ENCODE data around the gene ST14. TPM values are rescaled to one million over a fixed set of nuclear protein-coding genes. Genes with fewer than 3 reads are reported as not detected.
A peak's percentile ranks its signal among the peaks of the same experiment; 100 is the strongest.
"Not testable (repeated sequence)": the region's sequence is repeated elsewhere in the genome, so short reads cannot be mapped to it uniquely, and the experiment has no call there.

ST14 gene
- total RNA-seq, 4 donors from 2014 or later: 109 to 225 (median 141) TPM

DNA sequence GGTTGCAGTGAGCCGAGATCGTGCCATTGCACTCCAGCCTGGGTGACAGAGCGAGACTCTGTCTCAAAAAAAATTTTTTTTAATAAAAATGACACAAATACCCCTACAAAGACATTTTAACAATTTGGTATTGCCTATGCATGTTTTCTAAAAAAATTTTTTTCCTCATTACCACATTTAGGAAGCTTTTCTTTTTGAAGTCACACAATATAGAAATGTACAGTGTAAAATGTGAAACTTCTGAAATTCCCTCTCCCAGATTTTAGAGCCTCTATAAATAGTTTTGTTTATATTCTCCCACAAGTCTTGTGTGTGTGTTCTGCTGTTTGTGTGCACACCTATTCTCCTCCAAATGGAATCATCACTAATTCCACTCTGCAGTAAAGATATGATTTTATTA lies 7.6 kb downstream of the ST14 start:
- TF ChIP-seq, protein P1, sequence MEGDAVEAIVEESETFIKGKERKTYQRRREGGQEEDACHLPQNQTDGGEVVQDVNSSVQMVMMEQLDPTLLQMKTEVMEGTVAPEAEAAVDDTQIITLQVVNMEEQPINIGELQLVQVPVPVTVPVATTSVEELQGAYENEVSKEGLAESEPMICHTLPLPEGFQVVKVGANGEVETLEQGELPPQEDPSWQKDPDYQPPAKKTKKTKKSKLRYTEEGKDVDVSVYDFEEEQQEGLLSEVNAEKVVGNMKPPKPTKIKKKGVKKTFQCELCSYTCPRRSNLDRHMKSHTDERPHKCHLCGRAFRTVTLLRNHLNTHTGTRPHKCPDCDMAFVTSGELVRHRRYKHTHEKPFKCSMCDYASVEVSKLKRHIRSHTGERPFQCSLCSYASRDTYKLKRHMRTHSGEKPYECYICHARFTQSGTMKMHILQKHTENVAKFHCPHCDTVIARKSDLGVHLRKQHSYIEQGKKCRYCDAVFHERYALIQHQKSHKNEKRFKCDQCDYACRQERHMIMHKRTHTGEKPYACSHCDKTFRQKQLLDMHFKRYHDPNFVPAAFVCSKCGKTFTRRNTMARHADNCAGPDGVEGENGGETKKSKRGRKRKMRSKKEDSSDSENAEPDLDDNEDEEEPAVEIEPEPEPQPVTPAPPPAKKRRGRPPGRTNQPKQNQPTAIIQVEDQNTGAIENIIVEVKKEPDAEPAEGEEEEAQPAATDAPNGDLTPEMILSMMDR (IDR thresholded peaks at IDR 0.05): no peak
- TF ChIP-seq POLR2A (IDR thresholded peaks at IDR 0.05): no peak
- WGBS, 2 donors: 90 to 91% methylated on average over 3 of the region's 3 CpGs
- H3K9me3 ChIP-seq: no peaks in the 10 kb centered on the region
- H3K27ac ChIP-seq: peak overlapping the region in 3 of 4 donors; percentile 61 to 85 (median 85)
- no peaks in the 10 kb centered on the region for H3K36me3 ChIP-seq
- no peak overlapping the region for H3K4me3 ChIP-seq
- peaks cover 14 to 85% (median 25%) of the 10 kb centered on the region in 3 donors for H3K4me1 ChIP-seq
- intact Hi-C loops (cut with DNase I): no loop called here
- DNase-seq: no peak
- H3K27me3 ChIP-seq: peaks cover 0 to 12% (median 0%) of the 10 kb centered on the region in 4 donors

DNA sequence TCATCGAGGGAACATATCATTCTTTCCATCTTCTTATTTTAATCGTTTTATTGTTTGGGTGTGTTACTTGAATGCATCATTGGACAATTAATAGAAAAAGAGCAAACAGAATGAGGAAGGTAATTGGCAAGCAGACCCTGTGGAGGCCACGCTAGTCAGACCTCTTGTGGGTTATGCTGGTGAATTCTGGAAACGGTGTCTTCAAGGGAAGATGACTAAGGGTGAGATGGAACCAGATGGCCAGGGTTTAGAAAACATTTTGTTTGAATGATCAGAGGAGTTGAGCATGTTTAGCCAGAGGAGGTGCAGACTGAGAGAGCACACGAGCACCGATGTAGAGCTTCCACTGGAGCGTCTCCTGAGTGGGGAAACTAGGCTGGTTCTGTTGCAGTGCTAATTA lies 8.5 kb downstream of the ST14 start:
- no peak for DNase-seq
- WGBS, 2 donors: 62 to 79% methylated on average over 7 of the region's 7 CpGs
- H3K4me3 ChIP-seq: no peak overlapping the region

DNA sequence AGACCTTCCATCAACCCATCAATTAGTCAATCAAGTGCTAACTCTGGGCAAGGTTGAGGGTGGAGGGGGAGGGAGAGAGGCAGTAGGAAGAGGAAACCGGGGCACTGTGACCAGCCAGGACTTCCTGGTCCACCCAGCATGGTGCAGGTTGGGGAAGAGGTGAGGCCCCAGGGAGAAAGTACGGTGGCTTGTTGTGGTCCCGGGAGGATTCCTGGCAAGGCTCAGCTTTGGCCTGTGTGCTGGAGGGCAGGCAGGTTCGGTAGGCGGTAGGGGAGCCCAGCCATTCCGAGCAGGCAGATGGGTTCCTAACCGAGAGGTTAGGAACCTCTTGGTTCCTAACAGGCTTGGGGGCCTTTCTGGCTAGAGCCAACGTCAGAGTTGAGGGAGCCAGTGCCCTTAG lies 10.8 kb downstream of the ST14 start:
- Histone ChIP-seq H3K4me1 (peaks cover 0 to 62% (median 16%) of the 10 kb centered on the region in 3 donors), H3K9me3 (no peaks in the 10 kb centered on the region), H3K27me3 (no peaks in the 10 kb centered on the region), H3K27ac (peak overlapping the region in 2 of 4 donors; percentile 24 to 48), H3K36me3 (peaks cover 0 to 10% (median 0%) of the 10 kb centered on the region in 3 donors), H3K4me3 (no peak overlapping the region)
- no peak for TF ChIP-seq POLR2A (IDR thresholded peaks at IDR 0.05)
- TF ChIP-seq, protein P1 (IDR thresholded peaks at IDR 0.05): no peak
- DNase-seq: no peak
- intact Hi-C loops (cut with DNase I): no loop called here
- 76 to 81% methylated on average over 6 to 8 of the region's 8 CpGs for WGBS, 2 donors

More for the DNA sequence above, 8.5 kb downstream of the ST14 start:
- Histone ChIP-seq H3K27ac (peak overlapping the region in 1 of 4 donors; percentile 19), H3K36me3 (no peaks in the 10 kb centered on the region), H3K27me3 (peaks cover 0 to 4% (median 0%) of the 10 kb centered on the region in 4 donors), H3K4me1 (peaks cover 8 to 83% (median 21%) of the 10 kb centered on the region in 3 donors), H3K9me3 (no peaks in the 10 kb centered on the region)
- intact Hi-C loops (cut with DNase I): no loop called here
- TF ChIP-seq, protein P1 (IDR thresholded peaks at IDR 0.05): no peak
- TF ChIP-seq POLR2A (IDR thresholded peaks at IDR 0.05): no peak

DNA sequence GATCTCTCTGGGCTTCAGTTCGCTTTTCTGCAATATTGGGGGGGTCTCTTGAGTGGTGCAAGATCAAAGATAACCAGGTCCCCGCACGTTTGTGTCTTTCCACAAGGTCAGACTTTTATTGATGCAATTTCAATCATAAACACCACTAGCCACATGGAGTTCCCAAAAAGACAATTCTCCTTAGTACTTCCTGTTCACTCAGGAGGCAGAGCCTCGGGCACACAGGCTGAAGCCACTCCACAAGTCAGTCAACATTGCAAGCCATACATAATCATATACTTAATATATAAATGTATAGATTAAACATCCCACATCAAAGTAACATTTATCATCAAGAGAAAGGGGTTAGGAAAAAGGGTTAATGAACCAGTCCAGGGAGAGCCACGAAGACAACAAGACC lies 12.0 kb downstream of the ST14 start:
- TF ChIP-seq, protein P1 (IDR thresholded peaks at IDR 0.05): no peak
- TF ChIP-seq POLR2A (IDR thresholded peaks at IDR 0.05): no peak
- DNase-seq: no peak
- Histone ChIP-seq H3K4me3 (no peak overlapping the region), H3K27ac (no peak overlapping the region), H3K9me3 (no peaks in the 10 kb centered on the region), H3K36me3 (peaks cover 0 to 10% (median 0%) of the 10 kb centered on the region in 3 donors), H3K27me3 (no peaks in the 10 kb centered on the region), H3K4me1 (peaks cover 0 to 50% (median 11%) of the 10 kb centered on the region in 3 donors)
- intact Hi-C loops (cut with DNase I): no loop called here
- WGBS, 2 donors: 37 to 44% methylated on average over 5 of the region's 5 CpGs

DNA sequence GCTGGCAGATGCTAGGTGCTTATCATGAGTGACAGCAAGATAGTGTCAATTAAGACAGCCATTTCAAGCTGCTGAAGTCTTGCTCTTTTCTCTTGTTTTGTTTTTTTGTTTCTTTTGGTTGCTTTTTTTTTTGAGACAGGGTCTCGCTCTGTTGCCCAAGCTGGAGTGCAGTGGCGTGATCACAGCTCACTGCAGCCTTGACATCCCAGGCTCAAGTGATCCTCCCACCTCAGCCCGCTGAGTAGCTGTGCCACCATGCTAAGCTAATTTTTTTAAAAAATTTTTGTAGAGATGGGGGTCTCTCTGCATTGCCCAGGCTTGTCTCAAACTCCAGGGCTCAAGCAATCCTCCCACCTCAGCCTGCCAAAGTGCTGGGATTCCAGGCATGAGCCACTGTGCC lies 12.4 kb downstream of the ST14 start:
- 87 to 100% methylated on average over 3 of the region's 3 CpGs for WGBS, 2 donors

DNA sequence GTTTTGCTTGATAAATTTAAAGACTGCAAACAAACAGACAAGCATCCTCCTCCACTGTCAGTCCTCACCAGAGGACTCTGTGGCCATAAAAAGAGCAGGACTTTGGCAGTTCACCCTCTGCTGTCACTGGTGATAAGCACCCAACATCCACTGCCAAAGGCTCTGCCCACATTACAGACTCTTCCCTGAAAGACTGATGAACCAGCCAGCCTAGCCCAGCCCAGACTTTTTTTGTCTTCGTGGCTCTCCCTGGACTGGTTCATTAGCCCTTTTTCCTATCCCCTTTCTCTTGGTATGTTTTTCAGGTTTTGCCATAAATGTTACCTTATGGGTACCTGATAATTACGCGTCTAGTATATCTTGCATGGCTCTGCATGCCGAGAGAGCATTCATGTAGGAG lies 15.1 kb downstream of the ST14 start:
- H3K4me3 ChIP-seq: no peak overlapping the region
- no peak for DNase-seq
- peaks cover 0 to 10% (median 0%) of the 10 kb centered on the region in 3 donors for H3K36me3 ChIP-seq
- intact Hi-C loops (cut with DNase I): no loop called here
- 90 to 95% methylated on average over 4 of the region's 4 CpGs for WGBS, 2 donors
- H3K9me3 ChIP-seq: no peaks in the 10 kb centered on the region
- H3K4me1 ChIP-seq: peaks cover 16 to 58% (median 27%) of the 10 kb centered on the region in 3 donors
- H3K27ac ChIP-seq: no peak overlapping the region
- TF ChIP-seq, protein P1 (IDR thresholded peaks at IDR 0.05): no peak
- no peak for TF ChIP-seq POLR2A (IDR thresholded peaks at IDR 0.05)
- H3K27me3 ChIP-seq: no peaks in the 10 kb centered on the region

More for the DNA sequence above, 12.4 kb downstream of the ST14 start:
- DNase-seq; H3K27ac ChIP-seq; H3K27me3 ChIP-seq; intact Hi-C loops (cut with DNase I); H3K4me3 ChIP-seq; H3K9me3 ChIP-seq: not testable (repeated sequence)
- H3K36me3 ChIP-seq: peaks cover 0 to 10% (median 0%) of the 10 kb centered on the region in 3 donors
- H3K4me1 ChIP-seq: peaks cover 0 to 47% (median 11%) of the 10 kb centered on the region in 3 donors

All from esophagus squamous epithelium (tissue), 5 donors.